VCaP (cell line): ENCODE results near the gene PTGDS.

Source experiments
- H3K27ac ChIP-seq: fragments of 450-650 bp; 2 replicates; pipeline ENCODE4 v1.5.1; 2017
- CTCF ChIP-seq: fragments of 450-650 bp; conservative IDR thresholded peaks from 2 replicates; pipeline ENCODE4 v1.5.1; 2017; ENCODE audit warnings: mild to moderate bottlenecking, moderate library complexity

Gene PTGDS

GRCh38 chr9:136956604-136957003 lies 20.7 kb upstream of the PTGDS start:
- H3K27ac ChIP-seq = no peak overlapping the region
- TF ChIP-seq CTCF = no peak

DNA sequence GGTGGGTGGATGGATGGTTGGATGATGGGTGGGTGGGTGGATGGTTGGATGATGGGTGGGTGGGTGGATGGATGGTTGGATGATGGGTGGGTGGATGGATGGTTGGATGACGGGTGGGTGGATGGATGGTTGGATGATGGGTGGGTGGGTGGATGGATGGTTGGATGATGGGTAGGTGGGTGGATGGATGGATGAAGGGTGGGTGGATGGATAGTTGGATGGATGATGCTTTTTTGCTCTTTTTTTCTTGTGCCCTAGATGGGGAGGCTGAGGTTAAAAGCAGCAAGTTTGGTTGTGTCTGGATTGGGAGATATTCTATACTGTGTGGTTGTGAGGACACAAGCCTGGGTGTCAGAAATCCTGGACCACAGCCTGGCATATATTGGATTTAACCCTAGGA lies 19.8 kb upstream of the PTGDS start:
- no peak for TF ChIP-seq CTCF

DNA sequence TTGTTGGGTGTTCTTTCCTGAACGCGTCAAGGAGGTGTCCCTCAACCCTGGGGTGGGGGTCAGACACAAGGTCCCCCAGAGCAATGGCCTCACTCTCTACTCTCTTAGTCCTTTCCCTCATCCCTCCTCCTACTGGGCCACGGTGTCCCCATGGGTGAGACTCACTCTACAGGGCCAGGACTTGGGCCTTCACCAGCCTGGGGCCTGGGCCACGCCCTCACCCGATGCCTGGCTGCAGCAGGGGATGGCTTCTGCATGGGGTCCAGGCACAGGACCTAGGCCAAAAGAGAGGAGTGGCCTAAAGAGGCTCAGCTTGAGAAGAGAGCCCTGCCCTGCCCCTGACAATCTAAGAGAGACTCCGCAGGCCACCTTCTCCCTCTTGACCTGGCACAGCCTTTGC lies 19.4 kb upstream of the PTGDS start:
- no peak overlapping the region for H3K27ac ChIP-seq
- TF ChIP-seq CTCF = no peak

More for the DNA sequence above, 19.8 kb upstream of the PTGDS start:
- H3K27ac ChIP-seq = no peak overlapping the region

GRCh38 chr9:136958473-136958872 lies 18.8 kb upstream of the PTGDS start:
- TF ChIP-seq CTCF = no peak
- no peak overlapping the region for H3K27ac ChIP-seq

- TF ChIP-seq CTCF = no peak
Observed at GRCh38 chr9:136958898-136959850, 18.1 kb upstream of the PTGDS start.

DNA sequence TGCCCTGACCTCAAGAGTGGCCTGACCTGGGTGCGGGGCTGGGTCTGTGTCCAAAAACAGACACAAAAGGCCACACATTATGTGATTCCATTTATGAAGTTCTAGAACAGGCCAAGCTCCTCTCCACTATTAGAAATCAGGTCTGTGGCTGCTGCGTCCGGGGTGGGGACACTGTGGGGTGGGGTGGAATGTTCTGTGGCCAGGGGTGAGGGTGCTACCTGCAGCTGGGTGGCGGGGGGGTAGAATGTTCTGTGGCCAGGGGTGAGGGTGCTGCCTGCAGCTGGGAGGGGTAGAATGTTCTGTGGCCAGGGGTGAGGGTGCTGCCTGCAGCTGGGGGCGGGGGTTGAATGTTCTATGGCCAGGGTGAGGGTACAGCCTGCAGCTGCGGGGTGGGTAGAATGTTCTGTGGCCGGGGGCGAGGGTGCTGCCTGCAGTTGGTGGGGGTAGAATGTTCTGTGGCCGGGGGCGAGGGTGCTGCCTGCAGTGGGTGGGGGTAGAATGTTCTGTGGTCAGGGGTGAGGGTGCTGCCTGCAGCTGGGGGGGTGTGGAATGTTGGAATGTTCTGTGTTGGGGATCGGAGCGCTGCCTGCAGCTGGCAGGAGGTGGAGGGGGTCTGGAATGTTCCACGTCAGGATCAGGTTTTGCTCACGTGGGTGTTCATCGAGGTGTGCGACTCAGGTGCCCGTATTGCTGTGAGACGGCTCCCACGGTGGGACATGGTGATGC lies 16.9 kb upstream of the PTGDS start:
- TF ChIP-seq CTCF = no peak
- no peak overlapping the region for H3K27ac ChIP-seq

More at GRCh38 chr9:136958898-136959850, 18.1 kb upstream of the PTGDS start:
- H3K27ac ChIP-seq = no peak overlapping the region

- no peak overlapping the region for H3K27ac ChIP-seq
- no peak for TF ChIP-seq CTCF
Observed at GRCh38 chr9:136960938-136961275, 16.4 kb upstream of the PTGDS start.
